Measurements from ENCODE around the gene JAKMIP2.

The JAKMIP2 gene

GRCh38 chr5:147565524-147565923 lies 217.0 kb downstream of the JAKMIP2 start:
- DNase-seq (ENCODE audit: low read depth): no peak
- H3K4me3 ChIP-seq (ENCODE audit: low read depth, low read length): no peak overlapping the region
- no peak for TF ChIP-seq CTCF (IDR thresholded peaks at IDR 0.05; ENCODE audit: insufficient read depth, low read depth, low read length, missing control alignments)

- DNase-seq (ENCODE audit: low read depth): no peak
- no peak for TF ChIP-seq CTCF (IDR thresholded peaks at IDR 0.05; ENCODE audit: insufficient read depth, low read depth, low read length, missing control alignments)
- no peak overlapping the region for H3K4me3 ChIP-seq (ENCODE audit: low read depth, low read length)
Measured at GRCh38 chr5:147564124-147564486, 218.4 kb downstream of the JAKMIP2 start.

- no peak for TF ChIP-seq CTCF (IDR thresholded peaks at IDR 0.05; ENCODE audit: insufficient read depth, low read depth, low read length, missing control alignments)
- no peak overlapping the region for H3K4me3 ChIP-seq (ENCODE audit: low read depth, low read length)
- no peak for DNase-seq (ENCODE audit: low read depth)
Measured at GRCh38 chr5:147563466-147564123, 218.9 kb downstream of the JAKMIP2 start.

GRCh38 chr5:147561435-147561834 lies 221.1 kb downstream of the JAKMIP2 start:
- TF ChIP-seq CTCF (IDR thresholded peaks at IDR 0.05; ENCODE audit: insufficient read depth, low read depth, low read length, missing control alignments): no peak
- no peak for DNase-seq (ENCODE audit: low read depth)
- no peak overlapping the region for H3K4me3 ChIP-seq (ENCODE audit: low read depth, low read length)

- no peak for DNase-seq (ENCODE audit: low read depth)
- H3K4me3 ChIP-seq (ENCODE audit: low read depth, low read length): no peak overlapping the region
- no peak for TF ChIP-seq CTCF (IDR thresholded peaks at IDR 0.05; ENCODE audit: insufficient read depth, low read depth, low read length, missing control alignments)
Measured at GRCh38 chr5:147560718-147561331, 221.7 kb downstream of the JAKMIP2 start.

GRCh38 chr5:147559749-147560148 lies 222.8 kb downstream of the JAKMIP2 start:
- TF ChIP-seq CTCF (IDR thresholded peaks at IDR 0.05; ENCODE audit: insufficient read depth, low read depth, low read length, missing control alignments): no peak
- DNase-seq (ENCODE audit: low read depth): no peak
- no peak overlapping the region for H3K4me3 ChIP-seq (ENCODE audit: low read depth, low read length)

GRCh38 chr5:147558826-147559225 lies 223.7 kb downstream of the JAKMIP2 start:
- H3K4me3 ChIP-seq (ENCODE audit: low read depth, low read length): no peak overlapping the region
- peak; percentile 28 for DNase-seq (ENCODE audit: low read depth)
- TF ChIP-seq CTCF (IDR thresholded peaks at IDR 0.05; ENCODE audit: insufficient read depth, low read depth, low read length, missing control alignments): peak; percentile 37
